HepG2 (cell line): Measurements from ENCODE around the gene PPM1F.

Source experiments
- CHD2 ChIP-seq: IDR thresholded peaks from 2 replicates; pipeline ENCODE4 v1.6.1; 2011; ENCODE audit warnings: low read depth, low read length, improper control_type of control experiment
- CHD4 ChIP-seq: fragments of 200-600 bp; sonication (generic); IDR thresholded peaks from 2 replicates; pipeline ENCODE4 v1.7.0; 2017; ENCODE audit warnings: mild to moderate bottlenecking, low read length, borderline replicate concordance
- HOXD1 ChIP-seq: sonication (generic); formaldehyde crosslinking; IDR thresholded peaks from 2 replicates; pipeline ENCODE4 v1.5.0; 2020; ENCODE audit warnings: missing genetic modification reagents
- JUNB ChIP-seq: sonication (generic); formaldehyde crosslinking; IDR thresholded peaks from 2 replicates; pipeline ENCODE4 v1.8.0; 2022; ENCODE audit warnings: missing genetic modification reagents, mild to moderate bottlenecking, borderline replicate concordance
- PAX8 ChIP-seq: sonication (generic); formaldehyde crosslinking; IDR thresholded peaks from 2 replicates; pipeline ENCODE4 v1.8.0; 2022; ENCODE audit warnings: mild to moderate bottlenecking, missing genetic modification reagents, borderline replicate concordance
- RAD51 ChIP-seq: fragments of 450-650 bp; IDR thresholded peaks from 2 replicates; pipeline ENCODE4 v1.6.1; 2016; ENCODE audit warnings: borderline replicate concordance
- RNF2 ChIP-seq: fragments of 450-650 bp; conservative IDR thresholded peaks from 2 replicates; pipeline ENCODE4 v1.6.1; 2016; ENCODE audit warnings: low read depth
- ZNF530 ChIP-seq: sonication (generic); formaldehyde crosslinking; IDR thresholded peaks from 2 replicates; pipeline ENCODE4 v1.5.0; 2020; ENCODE audit warnings: low read depth, mild to moderate bottlenecking, missing genetic modification reagents
- ZNF746 ChIP-seq: sonication (generic); formaldehyde crosslinking; IDR thresholded peaks from 2 replicates; pipeline ENCODE4 v1.8.0; 2022; ENCODE audit warnings: mild to moderate bottlenecking, missing genetic modification reagents
- TF ChIP-seq, protein P1 (sequence below): sonication (generic); formaldehyde crosslinking; IDR thresholded peaks from 2 replicates; pipeline ENCODE4 v1.5.0; 2020; ENCODE audit warnings: mild to moderate bottlenecking, missing genetic modification reagents, moderate library complexity
- TF ChIP-seq, protein P2 (sequence below): IDR thresholded peaks from 2 replicates; pipeline ENCODE4 v1.6.1; 2016; ENCODE audit warnings: control low read depth

DNA sequence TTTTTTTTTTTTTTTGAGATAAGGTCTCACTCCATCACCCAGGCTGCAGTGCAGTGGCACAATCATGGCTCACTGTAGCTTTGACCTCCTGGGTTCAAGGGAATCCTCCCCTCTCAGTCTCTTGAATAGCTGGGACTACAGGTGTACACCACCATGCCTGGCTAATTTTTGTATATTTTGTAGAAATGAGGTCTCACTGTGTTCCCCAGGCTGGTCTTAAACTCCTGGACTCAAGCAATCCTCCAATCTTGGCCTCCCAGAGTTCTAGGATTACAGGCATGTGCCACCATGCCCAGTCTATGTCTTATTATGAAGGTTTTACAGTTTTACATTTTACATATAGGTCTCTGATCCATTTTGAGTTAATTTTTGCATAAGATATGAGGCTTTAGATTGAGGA is 64.8 kb downstream of the PPM1F start:
- TF ChIP-seq ZNF746 (no peak), JUNB (CRISPR knock-in tag) (no peak), ZNF530 (CRISPR knock-in tag) (no peak), HOXD1 (CRISPR knock-in tag) (no peak), PAX8 (CRISPR knock-in tag) (no peak), RNF2 (no peak), CHD4 (no peak), RAD51 (no peak), CHD2 (no peak)
- TF ChIP-seq, protein P1, sequence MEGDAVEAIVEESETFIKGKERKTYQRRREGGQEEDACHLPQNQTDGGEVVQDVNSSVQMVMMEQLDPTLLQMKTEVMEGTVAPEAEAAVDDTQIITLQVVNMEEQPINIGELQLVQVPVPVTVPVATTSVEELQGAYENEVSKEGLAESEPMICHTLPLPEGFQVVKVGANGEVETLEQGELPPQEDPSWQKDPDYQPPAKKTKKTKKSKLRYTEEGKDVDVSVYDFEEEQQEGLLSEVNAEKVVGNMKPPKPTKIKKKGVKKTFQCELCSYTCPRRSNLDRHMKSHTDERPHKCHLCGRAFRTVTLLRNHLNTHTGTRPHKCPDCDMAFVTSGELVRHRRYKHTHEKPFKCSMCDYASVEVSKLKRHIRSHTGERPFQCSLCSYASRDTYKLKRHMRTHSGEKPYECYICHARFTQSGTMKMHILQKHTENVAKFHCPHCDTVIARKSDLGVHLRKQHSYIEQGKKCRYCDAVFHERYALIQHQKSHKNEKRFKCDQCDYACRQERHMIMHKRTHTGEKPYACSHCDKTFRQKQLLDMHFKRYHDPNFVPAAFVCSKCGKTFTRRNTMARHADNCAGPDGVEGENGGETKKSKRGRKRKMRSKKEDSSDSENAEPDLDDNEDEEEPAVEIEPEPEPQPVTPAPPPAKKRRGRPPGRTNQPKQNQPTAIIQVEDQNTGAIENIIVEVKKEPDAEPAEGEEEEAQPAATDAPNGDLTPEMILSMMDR (CRISPR knock-in tag): no peak
- TF ChIP-seq, protein P2, sequence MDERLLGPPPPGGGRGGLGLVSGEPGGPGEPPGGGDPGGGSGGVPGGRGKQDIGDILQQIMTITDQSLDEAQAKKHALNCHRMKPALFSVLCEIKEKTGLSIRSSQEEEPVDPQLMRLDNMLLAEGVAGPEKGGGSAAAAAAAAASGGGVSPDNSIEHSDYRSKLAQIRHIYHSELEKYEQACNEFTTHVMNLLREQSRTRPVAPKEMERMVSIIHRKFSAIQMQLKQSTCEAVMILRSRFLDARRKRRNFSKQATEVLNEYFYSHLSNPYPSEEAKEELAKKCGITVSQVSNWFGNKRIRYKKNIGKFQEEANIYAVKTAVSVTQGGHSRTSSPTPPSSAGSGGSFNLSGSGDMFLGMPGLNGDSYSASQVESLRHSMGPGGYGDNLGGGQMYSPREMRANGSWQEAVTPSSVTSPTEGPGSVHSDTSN (CRISPR knock-in tag): no peak
